ENCODE results near the gene ZNF669.

DNA sequence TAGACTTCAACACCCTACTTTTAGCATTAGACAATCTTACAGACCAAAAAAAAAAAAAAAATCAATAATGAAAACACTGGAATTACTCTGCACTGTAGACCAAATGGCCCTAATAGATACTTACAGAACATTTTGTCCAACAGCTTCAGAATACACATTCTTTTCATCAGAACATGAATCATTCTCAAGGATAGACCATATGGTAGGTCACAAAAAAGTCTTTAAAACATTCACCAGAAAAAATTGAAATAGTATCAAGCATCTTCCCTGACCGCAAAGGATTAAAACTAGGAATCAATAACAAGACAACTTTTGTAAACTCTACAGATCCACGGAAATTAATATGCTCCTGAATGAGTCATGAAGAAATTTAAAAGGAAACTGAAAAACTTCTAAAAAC is 48.1 kb downstream of the ZNF669 start:
- TF ChIP-seq SUZ12 (IDR thresholded peaks at IDR 0.05) (no peak), SP1 (IDR thresholded peaks at IDR 0.05) (no peak), BHLHE40 (IDR thresholded peaks at IDR 0.05; ENCODE audit: borderline replicate concordance) (no peak), FOXM1 (IDR thresholded peaks at IDR 0.05; ENCODE audit: borderline replicate concordance) (no peak), ZNF384 (IDR thresholded peaks at IDR 0.05) (no peak), FOXK2 (IDR thresholded peaks at IDR 0.05) (no peak), LEF1 (IDR thresholded peaks at IDR 0.05; ENCODE audit: borderline replicate concordance) (no peak), ELF4 (IDR thresholded peaks at IDR 0.05) (no peak), CTBP1 (IDR thresholded peaks at IDR 0.05; ENCODE audit: borderline replicate concordance) (no peak), TARDBP (IDR thresholded peaks at IDR 0.05) (no peak), L3MBTL2 (conservative IDR thresholded peaks at IDR 0.05) (no peak), NFRKB (IDR thresholded peaks at IDR 0.05) (no peak), FOXA1 (IDR thresholded peaks at IDR 0.05) (no peak)
